HEK293 (cell line): Measurements from ENCODE around the gene USP3.
"Not testable (repeated sequence)": the region's sequence is repeated elsewhere in the genome, so short reads cannot be mapped to it uniquely, and the experiment has no call there.

ENCODE experiments used
- CTCF ChIP-seq: fragments of 450-650 bp; formaldehyde crosslinking; IDR thresholded peaks from 2 replicates; pipeline ENCODE4 v1.5.1; 2016; ENCODE audit warnings: missing biosample characterization, missing genetic modification characterization
- PRDM10 ChIP-seq: fragments of 450-650 bp; formaldehyde crosslinking; IDR thresholded peaks from 2 replicates; pipeline ENCODE4 v1.5.1; 2016; ENCODE audit warnings: missing biosample characterization, missing genetic modification characterization
- REPIN1 ChIP-seq: fragments of 450-650 bp; formaldehyde crosslinking; IDR thresholded peaks from 2 replicates; pipeline ENCODE4 v1.5.1; 2017; ENCODE audit warnings: missing biosample characterization, missing genetic modification characterization, low read depth
- SCRT2 ChIP-seq: fragments of 450-650 bp; formaldehyde crosslinking; IDR thresholded peaks from 2 replicates; pipeline ENCODE4 v1.5.1; 2016; ENCODE audit warnings: missing biosample characterization, missing genetic modification characterization
- ZBTB26 ChIP-seq: fragments of 450-650 bp; formaldehyde crosslinking; optimal IDR thresholded peaks from 2 replicates; pipeline ENCODE3; 2016; ENCODE audit warnings: missing biosample characterization, mild to moderate bottlenecking, missing genetic modification characterization
- ZFP37 ChIP-seq: fragments of 450-650 bp; formaldehyde crosslinking; IDR thresholded peaks from 2 replicates; pipeline ENCODE4 v1.5.1; 2016; ENCODE audit warnings: missing biosample characterization, missing genetic modification characterization
- ZNF311 ChIP-seq: fragments of 450-650 bp; formaldehyde crosslinking; IDR thresholded peaks from 2 replicates; pipeline ENCODE4 v1.5.1; 2017; ENCODE audit warnings: missing biosample characterization, missing genetic modification characterization, borderline replicate concordance
- ZSCAN16 ChIP-seq: fragments of 450-650 bp; formaldehyde crosslinking; IDR thresholded peaks from 2 replicates; pipeline ENCODE4 v1.5.1; 2016; ENCODE audit warnings: missing biosample characterization, missing genetic modification characterization
- TF ChIP-seq, protein P1 (sequence below): fragments of 450-650 bp; formaldehyde crosslinking; IDR thresholded peaks from 2 replicates; pipeline ENCODE4 v1.5.1; 2016; ENCODE audit warnings: missing biosample characterization, missing genetic modification characterization
- TF ChIP-seq, protein P2 (sequence below): fragments of 450-650 bp; formaldehyde crosslinking; IDR thresholded peaks from 2 replicates; pipeline ENCODE4; 2016; ENCODE audit warnings: missing biosample characterization, missing genetic modification characterization

DNA sequence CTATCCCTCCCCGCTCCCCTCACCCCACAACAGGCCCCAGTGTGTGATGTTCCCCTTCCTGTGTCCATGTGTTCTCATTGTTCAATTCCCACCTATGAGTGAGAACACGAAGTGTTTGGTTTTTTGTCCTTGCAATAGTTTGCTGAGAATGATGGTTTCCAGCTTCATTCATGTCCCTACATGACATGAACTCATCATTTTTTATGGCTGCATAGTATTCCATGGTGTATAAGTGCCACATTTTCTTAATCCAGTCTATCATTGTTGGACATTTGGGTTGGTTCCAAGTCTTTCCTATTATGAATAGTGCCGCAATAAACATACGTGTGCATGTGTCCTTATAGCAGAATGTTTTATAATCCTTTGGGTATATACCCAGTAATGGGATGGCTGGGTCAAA lies 112.8 kb downstream of the USP3 start:
- TF ChIP-seq REPIN1 (tag by site-specific recombination); ZNF311 (tag by site-specific recombination); ZFP37; ZSCAN16; CTCF (tag by site-specific recombination); ZBTB26; PRDM10 (tag by site-specific recombination); SCRT2 (tag by site-specific recombination): not testable (repeated sequence)
- TF ChIP-seq, protein P1, sequence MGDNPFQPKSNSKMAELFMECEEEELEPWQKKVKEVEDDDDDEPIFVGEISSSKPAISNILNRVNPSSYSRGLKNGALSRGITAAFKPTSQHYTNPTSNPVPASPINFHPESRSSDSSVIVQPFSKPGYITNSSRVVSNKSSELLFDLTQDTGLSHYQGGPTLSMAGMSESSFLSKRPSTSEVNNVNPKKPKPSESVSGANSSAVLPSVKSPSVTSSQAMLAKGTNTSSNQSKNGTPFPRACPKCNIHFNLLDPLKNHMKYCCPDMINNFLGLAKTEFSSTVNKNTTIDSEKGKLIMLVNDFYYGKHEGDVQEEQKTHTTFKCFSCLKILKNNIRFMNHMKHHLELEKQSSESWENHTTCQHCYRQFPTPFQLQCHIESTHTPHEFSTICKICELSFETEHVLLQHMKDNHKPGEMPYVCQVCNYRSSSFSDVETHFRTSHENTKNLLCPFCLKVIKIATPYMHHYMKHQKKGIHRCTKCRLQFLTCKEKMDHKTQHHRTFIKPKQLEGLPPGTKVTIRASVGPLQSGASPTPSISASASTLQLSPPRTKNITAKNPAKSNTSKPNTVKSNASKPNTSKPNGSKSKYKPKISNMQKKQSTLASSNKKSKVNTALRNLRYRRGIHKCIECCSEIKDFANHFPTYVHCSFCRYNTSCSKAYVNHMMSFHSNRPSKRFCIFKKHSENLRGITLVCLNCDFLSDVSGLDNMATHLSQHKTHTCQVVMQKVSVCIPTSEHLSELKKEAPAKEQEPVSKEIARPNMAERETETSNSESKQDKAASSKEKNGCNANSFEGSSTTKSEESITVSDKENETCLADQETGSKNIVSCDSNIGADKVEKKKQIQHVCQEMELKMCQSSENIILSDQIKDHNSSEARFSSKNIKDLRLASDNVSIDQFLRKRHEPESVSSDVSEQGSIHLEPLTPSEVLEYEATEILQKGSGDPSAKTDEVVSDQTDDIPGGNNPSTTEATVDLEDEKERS (tag by site-specific recombination): not testable (repeated sequence)
- TF ChIP-seq, protein P2, sequence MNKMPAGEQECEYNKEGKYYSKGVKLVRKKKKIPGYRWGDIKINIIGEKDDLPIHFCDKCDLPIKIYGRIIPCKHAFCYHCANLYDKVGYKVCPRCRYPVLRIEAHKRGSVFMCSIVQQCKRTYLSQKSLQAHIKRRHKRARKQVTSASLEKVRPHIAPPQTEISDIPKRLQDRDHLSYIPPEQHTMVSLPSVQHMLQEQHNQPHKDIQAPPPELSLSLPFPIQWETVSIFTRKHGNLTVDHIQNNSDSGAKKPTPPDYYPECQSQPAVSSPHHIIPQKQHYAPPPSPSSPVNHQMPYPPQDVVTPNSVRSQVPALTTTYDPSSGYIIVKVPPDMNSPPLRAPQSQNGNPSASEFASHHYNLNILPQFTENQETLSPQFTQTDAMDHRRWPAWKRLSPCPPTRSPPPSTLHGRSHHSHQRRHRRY (tag by site-specific recombination): not testable (repeated sequence)
